ENCODE measurements around the gene ZP4.
"Not testable (repeated sequence)": the region's sequence is repeated elsewhere in the genome, so short reads cannot be mapped to it uniquely, and the experiment has no call there.

ZP4 gene

DNA sequence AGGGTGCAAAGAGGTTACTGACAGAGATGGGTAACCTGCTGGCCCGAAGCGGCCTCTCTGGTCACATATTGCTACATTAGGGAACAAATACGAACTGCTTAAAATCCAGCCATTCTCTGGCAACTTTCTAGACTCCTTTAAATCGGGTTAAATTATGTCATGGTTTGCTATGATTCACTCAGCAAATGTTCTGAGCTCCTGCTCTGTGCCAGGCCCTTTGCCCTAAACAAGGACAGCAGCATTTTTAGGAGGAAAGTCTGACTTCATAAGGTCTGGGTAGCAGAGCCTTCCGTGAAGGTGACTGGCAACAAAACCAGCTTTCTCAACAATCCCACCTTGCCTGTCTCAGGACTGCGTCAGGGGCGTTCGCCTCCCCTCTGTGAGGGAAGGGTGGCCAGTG, 15.4 kb downstream of the ZP4 start:
- no peak for DNase-seq

DNA sequence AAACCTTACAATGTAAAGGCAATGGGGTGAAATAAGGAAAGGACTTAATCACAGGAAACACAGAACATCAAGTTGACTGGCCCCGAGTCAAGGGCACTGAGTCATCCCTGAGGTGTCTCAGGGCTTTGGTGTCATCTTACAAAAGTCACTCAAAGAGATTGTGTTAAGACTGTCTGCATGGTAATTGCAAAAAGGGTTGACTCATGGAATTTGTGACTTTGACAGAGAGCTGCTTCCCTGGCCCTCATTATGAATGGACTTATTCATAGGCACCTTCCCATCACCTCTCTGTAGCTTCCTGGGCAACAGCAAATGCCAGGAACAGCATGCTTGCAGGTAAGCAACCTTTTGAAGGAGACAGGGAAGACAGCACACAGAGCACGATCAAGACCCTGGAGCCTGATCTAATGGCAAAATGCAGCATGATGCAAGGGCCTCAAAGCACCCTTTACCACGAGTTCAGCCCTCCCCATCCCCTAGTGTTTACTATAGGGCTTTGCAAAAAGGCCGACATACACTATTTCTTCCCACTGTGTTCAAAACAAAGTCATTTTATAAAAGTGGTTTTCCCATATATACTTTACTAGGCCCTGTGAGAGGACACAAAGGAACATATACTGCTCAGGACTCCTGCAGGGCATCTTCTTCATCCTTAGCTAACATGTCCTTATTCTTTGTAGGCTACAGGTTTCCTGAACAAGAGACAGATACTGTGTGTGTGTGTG, 17.1 kb downstream of the ZP4 start:
- no peak for DNase-seq

DNA sequence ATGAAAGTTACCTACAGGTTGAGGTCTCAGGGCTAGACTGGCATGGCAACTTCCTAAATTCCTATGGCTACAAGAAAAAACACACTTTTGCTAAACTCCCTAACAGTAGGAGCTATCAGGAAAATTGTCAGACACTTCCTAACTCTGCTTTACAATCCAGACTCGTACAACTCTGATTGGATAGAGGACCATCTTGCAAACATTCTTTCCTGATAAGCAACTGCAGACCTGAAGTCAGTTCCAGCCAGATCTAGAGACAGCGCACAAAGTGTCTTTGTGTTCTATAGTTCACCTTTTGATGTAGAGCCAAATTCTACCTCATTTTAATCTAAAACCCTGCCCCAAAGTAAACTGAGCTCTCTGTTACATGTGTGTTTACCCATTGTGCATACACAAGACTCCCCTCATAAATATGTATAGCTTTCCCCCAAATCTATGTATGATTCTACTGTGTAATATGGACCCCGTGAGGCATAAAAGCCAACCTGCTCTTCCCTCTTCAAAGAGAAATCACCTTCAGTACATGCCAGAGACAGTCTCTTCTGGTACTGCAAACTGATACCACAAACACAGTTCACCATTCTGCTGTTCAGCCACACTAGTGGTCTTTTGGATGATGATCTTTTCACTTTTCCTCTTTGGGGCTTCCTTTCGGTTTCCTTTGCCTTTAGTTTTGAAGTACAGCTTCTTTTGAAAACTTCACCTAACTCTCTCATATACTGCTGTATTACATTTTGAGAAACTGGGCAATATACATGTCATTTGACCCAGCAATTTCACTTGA, 21.7 kb downstream of the ZP4 start:
- no peak for DNase-seq

DNA sequence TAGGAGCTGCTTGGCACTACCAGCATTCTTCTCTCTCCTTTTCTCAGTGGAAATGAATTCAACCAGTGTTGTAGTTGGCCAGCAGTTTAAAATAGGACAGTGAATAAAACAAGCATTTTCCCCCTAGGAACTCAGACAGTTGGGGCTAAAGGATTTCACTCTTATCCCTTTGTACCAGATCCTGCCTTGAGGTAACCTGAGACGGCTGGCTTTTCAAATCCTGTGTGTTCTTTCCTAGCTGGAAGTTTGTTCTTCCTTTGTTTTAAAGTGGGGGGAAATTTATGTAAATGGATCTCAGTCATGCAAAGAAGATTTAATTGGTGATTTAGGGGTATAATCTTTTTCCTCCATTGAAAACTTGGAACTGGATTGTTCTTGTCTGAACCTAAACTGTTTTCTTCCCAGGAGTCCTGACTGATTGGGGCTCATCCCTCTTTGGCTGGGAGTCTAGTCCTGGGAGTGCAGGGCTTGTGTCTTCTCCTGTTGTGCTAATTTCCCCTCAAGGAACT, 23.3 kb downstream of the ZP4 start:
- no peak for DNase-seq

DNA sequence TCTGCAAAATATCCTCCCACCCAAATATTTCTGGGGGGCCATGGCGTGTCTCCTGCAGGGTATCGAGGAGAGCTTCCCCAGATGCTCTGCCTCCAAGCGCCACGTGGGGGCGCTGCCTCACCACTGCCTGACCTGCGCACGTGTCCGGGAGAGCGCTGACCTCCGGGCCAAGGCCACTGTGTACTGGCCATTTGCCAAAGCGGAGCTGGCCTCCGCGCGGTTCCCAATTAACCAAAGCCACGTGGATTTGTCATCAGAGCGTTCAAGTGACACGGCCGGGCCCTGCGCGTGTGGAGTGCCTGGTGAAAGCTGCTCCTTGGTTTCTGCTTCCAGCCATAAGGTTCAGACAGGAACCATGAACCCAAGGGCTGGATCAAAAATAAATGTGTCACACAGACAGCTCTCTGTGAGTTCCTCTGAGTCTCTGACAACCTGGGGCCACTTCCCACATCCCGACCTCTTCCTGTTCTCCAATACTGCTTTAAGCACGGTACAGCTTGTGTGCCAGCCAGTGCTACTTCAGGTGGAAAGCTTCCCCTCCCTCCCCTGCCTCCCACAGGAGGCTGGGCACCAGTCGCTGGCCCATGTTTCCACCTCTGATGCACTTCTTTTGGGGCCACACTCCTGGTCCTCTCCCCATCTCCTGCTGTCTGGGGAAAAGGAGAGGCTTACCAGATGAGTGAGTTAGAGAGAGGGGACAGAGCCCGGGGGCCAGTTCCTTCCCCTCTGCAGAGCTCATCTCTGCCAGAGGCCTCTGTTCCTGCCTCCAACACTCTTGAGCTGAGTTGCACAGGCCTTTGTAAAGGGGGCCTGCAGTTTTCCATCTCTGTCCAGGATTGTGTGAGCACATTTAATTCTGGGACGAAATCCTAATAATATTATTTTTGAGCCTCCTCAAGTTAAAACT, 26.1 kb downstream of the ZP4 start:
- peak; percentile 20 for DNase-seq

DNA sequence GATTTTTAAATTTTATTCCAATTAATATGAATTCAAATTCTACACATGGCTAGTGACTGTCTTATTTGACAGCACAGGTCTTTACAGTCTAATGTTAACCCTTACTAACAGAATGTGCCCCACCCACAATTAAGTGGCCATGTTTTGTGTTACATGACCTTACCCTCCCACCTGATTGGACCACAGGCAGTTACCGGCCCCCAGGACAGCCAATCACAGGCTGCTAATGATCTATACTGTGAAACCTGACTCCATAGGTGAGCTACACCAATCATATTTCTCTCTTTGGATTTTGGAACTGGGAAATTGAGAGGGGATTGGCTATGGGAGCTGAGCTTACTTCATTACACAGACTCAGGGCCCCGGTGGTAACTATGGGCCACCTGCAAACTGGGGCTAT, 27.5 kb downstream of the ZP4 start:
- DNase-seq, result no peak

DNA sequence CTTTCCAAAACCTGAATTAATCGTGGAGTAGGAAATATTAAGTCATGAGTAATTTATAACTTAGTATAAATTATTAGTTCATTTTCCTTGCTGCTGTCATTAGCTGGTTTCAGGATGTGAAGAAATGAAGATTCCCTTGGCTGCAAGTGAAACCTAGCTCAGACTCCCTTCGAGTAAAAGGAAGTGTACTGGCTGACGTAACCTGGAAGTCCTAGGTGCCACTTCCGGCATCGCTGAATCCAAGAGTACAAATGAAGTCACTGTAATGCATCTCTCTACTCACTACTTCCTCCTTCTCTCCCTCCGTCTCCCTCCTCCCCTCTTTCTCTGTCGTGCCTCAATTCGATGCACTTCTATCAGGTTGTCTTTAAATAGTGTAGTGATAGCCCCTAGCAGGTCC, 28.8 kb downstream of the ZP4 start:
- DNase-seq, result no peak

DNA sequence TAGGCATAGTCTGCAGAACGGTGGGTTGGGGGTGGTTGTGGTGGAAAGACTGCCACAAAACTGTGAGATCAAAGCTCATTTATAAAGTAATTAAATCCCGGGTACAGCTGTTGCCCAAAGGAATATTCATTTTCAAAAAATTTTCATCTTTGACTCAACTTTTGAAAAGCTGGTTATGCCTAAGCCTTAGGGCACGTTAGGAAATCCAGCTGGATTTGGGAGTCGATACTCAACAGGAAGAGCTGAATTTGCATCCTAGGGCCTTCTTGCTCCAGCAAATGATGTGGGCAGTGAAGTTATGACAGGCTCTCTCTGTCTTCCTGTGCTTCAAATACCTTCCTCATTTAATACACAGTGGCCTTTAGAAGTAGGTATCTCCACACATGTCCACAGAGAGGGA, 31.7 kb downstream of the ZP4 start:
- no peak for DNase-seq

DNA sequence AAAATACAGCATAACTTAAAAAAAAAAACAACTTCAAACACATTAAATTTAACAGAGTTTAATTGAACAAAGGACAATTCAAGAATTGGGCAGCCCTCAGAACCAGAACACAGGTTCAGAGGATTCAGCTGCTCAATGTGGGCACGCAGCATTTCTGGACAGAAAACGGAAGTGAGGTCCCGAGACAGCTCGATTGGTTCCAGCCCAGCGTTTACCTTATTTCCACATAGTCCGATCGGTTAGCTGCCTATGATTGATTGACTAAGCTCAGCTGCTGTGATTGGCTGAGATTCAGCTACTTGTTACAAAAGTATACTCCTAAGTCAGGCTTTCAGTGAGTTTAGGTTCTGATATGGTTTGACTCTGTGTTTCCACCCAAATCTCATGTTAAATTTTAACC, 33.3 kb downstream of the ZP4 start:
- no peak for DNase-seq

DNA sequence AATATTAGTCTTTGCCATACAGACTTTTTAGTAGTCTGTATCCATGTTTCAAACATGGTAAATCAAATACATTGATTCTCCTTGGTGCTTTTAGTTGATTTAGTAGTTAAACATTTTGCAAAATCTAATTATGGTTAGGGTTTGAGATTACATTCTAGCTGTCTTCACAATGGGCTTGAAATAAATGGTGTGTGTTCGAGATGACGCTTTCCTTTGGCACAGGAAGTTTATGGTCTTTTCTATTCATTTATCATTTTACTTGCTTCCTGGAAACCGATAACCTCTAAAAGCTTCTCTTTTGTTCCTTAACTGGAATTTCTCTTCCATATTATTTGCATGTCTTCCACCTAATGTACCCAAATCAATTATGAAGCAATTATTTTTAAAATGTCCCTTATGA, 38.4 kb downstream of the ZP4 start:
- no peak for DNase-seq

DNA sequence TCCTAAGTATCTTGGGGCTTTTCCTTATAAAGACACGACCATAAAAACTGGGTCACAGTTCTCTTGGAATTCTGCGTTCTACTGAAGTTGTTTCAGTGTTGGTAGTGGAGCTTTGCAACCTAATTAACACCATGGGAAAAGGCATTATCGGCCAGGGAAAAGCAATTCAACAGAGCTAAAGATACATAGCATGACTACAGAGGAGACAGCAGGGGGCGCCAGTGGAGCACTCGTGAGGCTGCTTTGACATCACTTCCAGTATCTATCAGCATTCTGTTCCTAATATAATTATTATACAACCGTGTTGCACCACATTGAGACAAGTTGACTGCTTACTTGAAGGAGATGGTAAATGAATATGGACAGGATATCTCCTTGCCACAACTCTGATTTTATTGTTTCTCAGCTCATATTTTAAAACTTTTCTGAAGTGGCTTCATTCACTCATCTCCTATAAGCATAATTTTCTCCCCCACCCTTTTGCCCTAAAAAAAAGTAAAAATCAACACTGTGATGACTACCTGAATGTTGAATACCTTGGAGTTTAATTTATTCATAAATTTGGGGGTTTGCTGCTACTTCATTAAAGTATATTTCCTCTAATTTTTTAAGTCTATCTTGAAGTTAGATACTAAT, 39.4 kb downstream of the ZP4 start:
- DNase-seq, result no peak

DNA sequence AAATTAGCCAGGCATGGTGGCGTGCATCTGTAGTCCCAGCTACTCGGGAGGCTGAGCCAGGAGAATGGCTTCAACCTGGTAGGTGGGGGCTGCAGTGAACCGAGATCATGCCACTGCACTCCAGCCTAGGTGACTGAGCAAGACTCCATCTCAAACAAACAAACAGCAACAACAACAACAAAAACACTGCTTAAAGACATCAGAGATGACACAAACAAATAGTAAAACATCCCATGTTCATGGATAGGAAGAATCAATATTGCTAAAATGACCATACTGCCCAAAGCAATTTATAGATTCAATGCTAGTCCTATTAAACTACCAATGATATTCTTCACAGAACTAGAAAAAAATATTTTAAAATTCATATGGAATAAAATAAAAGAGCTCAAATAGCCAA, 47.2 kb downstream of the ZP4 start:
- not testable (repeated sequence) for DNase-seq

DNA sequence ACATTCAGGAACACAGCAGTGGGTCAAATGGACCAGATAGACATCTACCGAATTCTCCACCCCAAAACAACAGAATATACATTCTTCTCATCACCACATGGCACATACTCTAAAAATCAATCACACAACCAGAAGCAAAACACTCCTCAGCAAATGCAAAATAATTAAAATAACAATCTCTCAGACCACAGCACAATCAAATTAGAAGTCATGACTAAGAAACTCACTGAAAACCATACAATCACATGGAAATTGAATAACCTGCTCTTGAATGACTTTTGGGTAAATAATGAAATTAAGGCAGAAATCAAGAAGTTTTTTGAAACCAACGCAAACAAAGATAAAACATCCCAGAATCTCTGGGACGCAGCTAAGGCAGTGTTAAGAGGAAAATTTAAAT, 49.2 kb downstream of the ZP4 start:
- no peak for DNase-seq

DNA sequence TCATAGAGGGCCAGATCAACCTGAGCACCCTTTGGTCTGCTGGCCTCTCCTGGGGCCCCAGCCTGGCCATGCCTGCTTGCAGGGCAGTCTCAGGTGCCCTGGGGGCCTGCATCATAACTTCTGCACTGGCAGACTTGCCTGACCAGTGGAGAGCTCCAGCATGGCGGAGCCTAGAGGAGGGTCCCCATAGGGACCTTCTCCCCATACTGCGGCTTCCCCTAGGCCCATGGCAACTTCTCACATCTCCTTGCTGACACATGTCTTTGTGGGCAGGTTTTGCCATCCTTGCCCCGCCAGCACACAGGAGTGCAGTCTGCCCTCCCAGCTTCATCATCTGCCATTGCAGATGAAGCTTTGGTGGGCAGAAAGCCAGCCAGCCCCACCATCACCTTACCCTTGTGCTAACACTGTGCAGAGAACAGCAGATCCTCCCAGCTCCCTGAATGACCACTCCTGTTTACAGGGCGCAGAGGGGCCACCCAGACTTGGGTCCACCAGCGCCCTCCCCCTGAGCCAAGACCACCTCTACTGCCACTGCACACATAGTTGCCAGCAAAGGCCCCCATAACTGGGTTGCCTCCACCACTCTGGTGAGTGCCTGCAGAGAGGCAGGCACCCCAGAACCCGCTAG, 51.7 kb downstream of the ZP4 start:
- no peak for DNase-seq

DNA sequence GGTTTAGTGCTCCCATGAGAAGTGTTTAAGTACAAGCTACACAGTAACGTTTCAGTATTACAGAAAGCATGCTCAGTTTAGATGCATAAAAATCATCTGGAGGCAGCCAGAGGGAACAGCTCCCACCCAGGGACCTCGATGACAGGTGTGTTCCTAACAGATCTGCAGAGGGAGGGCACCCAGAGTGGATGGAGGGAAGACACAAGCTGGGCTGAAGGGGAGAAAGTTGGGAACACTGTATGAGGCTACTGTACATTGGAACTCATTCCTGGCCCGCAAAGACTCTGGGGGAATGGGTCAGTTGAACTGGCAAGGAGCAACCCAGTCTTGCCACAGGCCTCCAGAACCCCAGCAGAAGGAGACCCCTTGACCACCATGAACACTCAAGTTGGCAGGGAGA, 52.4 kb downstream of the ZP4 start:
- DNase-seq, result no peak

DNA sequence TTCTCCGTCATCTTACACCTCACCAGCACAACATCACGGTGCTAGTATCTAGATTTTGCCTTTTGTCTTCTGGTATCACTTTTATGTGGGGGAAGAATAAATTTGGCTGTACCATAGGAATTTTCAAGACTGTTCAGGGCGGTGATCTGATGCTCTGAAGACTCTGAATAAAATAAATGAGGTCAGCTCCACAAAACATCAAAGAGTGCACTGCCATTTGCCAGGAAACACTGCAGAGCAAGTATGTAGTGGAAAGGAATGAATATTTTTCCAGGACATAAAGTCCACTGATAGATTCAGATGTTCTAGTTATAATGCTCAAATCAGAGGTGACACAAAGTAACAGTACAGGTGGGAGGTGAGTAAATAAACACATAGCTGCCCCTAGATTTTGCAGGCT, 56.3 kb downstream of the ZP4 start:
- DNase-seq, result no peak

DNA sequence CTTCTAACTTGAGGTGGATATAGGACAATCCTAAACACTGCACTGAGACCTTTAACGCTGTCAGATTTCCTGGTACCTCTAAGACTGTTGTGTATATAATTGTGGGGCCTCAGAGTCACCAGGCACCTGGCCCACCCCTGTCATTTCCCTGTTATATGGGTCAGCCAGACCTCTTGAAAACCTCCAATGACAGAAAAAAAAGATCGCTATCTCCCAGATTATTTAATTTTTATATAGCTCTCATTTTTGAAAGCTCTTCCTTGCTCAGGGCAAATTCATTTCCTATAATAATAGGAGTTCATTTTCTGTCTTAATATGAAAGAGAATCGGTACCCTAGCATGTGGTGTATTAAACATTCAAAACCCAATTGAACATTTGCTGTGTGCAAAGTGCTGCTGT, 56.7 kb downstream of the ZP4 start:
- no peak for DNase-seq

DNA sequence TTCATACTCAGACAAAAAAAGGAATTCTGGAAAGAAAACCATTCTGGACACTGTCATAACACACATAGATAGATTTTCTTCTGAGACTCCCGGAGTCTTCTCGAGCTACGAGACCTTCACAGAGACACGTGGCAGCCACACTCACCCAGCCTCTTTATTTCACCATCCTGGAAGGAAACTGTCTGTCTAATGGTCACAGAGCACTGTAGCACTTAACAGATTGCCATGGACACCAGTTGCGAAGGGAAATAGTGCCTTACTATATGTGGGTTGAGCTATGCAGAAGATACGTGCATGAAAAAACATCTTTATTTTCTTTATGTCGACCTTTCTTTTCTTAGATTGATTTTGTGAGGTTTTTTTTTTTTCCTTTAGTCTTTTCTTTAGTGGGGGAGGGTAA, 57.9 kb downstream of the ZP4 start:
- no peak for DNase-seq
